Astrocyte of the cerebellum (primary cell): Measurements from ENCODE around the gene TMEM186.

Experiments used
- DNase-seq: peaks from one replicate; pipeline ENCODE4 v3.0.0-alpha.2; 2011; ENCODE audit warnings: low read depth
- H3K4me3 ChIP-seq: 2 replicates; pipeline ENCODE4 v1.5.1; 2011; ENCODE audit warnings: mild to moderate bottlenecking, low read depth, low read length, moderate library complexity
- CTCF ChIP-seq: IDR thresholded peaks from 2 replicates; pipeline ENCODE4 v1.5.1; 2012; ENCODE audit warnings: low read length, low read depth, moderate library complexity, mild to moderate bottlenecking; ENCODE audit errors: missing control alignments
- in situ Hi-C: cut with HindIII; loops from 2 replicates; pipeline ENCODE4 v1.10.0; 2017; ENCODE audit warnings: low sequenced_read_pairs

TMEM186 gene

GRCh38 chr16:8832717-8833105 is 35.3 kb upstream of the TMEM186 start:
- TF ChIP-seq CTCF: no peak
- no peak for DNase-seq
- no peak overlapping the region for H3K4me3 ChIP-seq
- in situ Hi-C loops: no loop called here

GRCh38 chr16:8831871-8832716 is 34.7 kb upstream of the TMEM186 start:
- no peak for TF ChIP-seq CTCF
- no peak for DNase-seq
- no peak overlapping the region for H3K4me3 ChIP-seq
- in situ Hi-C loops: no loop called here

- no peak overlapping the region for H3K4me3 ChIP-seq
- no peak for TF ChIP-seq CTCF
- in situ Hi-C loops: no loop called here
- DNase-seq: no peak
Observed at GRCh38 chr16:8831450-8831849, 34.0 kb upstream of the TMEM186 start.

GRCh38 chr16:8828541-8829165 is 31.2 kb upstream of the TMEM186 start:
- no peak for TF ChIP-seq CTCF
- no peak for DNase-seq
- no peak overlapping the region for H3K4me3 ChIP-seq
- in situ Hi-C loops: no loop called here

- no peak for DNase-seq
- no peak overlapping the region for H3K4me3 ChIP-seq
- in situ Hi-C loops: no loop called here
- no peak for TF ChIP-seq CTCF
Observed at GRCh38 chr16:8826278-8826879, 28.9 kb upstream of the TMEM186 start.

- no peak for DNase-seq
- TF ChIP-seq CTCF: no peak
- in situ Hi-C loops: loop anchor here (25.0 kb wide), 1 partner anchor 90 kb away; no protein-coding TSS in a partner anchor
- H3K4me3 ChIP-seq: no peak overlapping the region
Observed at GRCh38 chr16:8822403-8822802, 25.0 kb upstream of the TMEM186 start.
